Panc1 (cell line): ENCODE data around the gene SETD5.

ENCODE experiments used
- CTCF ChIP-seq: fragments of 450-650 bp; IDR thresholded peaks from 2 replicates; pipeline ENCODE4 v1.5.1; 2017; ENCODE audit warnings: mild to moderate bottlenecking
- POLR2AphosphoS5 ChIP-seq: IDR thresholded peaks from 2 replicates; pipeline ENCODE4 v1.6.1; 2012; ENCODE audit warnings: mild to moderate bottlenecking, low read depth, low read length, moderate library complexity
- REST ChIP-seq, 2 experiments: IDR thresholded peaks; 2 replicates each; pipeline ENCODE4 v1.6.1; 2011 to 2012; ENCODE audit warnings: low read depth in 2 of 2, control low read depth in 1 of 2, low read length in 1 of 2, mild to moderate bottlenecking in 1 of 2, moderate library complexity in 1 of 2; ENCODE audit not compliant: insufficient read depth in 1 of 2
- SIN3A ChIP-seq: IDR thresholded peaks from 2 replicates; pipeline ENCODE4 v1.6.1; 2012; ENCODE audit warnings: low read depth, mild to moderate bottlenecking, low read length, moderate library complexity, borderline replicate concordance; ENCODE audit not compliant: insufficient read depth

- TF ChIP-seq CTCF = no peak
- TF ChIP-seq POLR2AphosphoS5 = no peak
- no peak for TF ChIP-seq SIN3A
- no peak for TF ChIP-seq REST (IDR thresholded peaks at IDR 0.05; ENCODE audit: insufficient read depth in 1 of 2, low read depth in 2 of 2, low read length in 1 of 2)
Observed at GRCh38 chr3:9397906-9398699, 688 bp downstream of the SETD5 start.
